Mesenchymal stem cell (in vitro differentiated cells and primary cell): ENCODE measurements around the gene FGD6.

Source experiments
- DNase-seq: peaks from one replicate; pipeline ENCODE4 v3.0.0-alpha.2; 2013
- H2AFZ ChIP-seq: one replicate; pipeline ENCODE4 v1.6.1; 2013; ENCODE audit warnings: low read depth, mild to moderate bottlenecking, control low read depth, inconsistent platforms, low read length, moderate library complexity
- H2AK5ac ChIP-seq: 2 replicates; pipeline ENCODE4 v1.6.1; 2013; ENCODE audit warnings: low read length, moderate library complexity, mild to moderate bottlenecking, inconsistent platforms; ENCODE audit not compliant: severe bottlenecking
- H2BK120ac ChIP-seq: one replicate; pipeline ENCODE4 v1.6.1; 2013; ENCODE audit warnings: low read depth, mild to moderate bottlenecking, inconsistent platforms, low read length, moderate library complexity
- H2BK12ac ChIP-seq, 2 experiments: one replicate each; pipeline ENCODE4 v1.6.1; 2013; ENCODE audit warnings: inconsistent platforms in 2 of 2, low read length in 2 of 2, mild to moderate bottlenecking in 2 of 2, moderate library complexity in 2 of 2, control low read depth in 1 of 2
- H2BK15ac ChIP-seq: one replicate; pipeline ENCODE4 v1.6.1; 2013; ENCODE audit warnings: mild to moderate bottlenecking, low read depth, inconsistent platforms; ENCODE audit not compliant: poor library complexity, severe bottlenecking
- H2BK5ac ChIP-seq: 2 replicates; pipeline ENCODE4 v1.6.1; 2013; ENCODE audit warnings: low read depth, mild to moderate bottlenecking, low read length, control low read depth, inconsistent platforms; ENCODE audit not compliant: poor library complexity, severe bottlenecking
- H3K14ac ChIP-seq, 2 experiments: one replicate each; pipeline ENCODE4 v1.6.1; 2013; ENCODE audit warnings: inconsistent platforms in 2 of 2, low read length in 2 of 2, control low read depth in 1 of 2, mild to moderate bottlenecking in 1 of 2, moderate library complexity in 1 of 2
- H3K18ac ChIP-seq, 2 experiments: one replicate each; pipeline ENCODE4 v1.6.1; 2013; ENCODE audit warnings: inconsistent platforms in 2 of 2, low read length in 2 of 2, control low read depth in 1 of 2, low read depth in 1 of 2, mild to moderate bottlenecking in 1 of 2
- H3K23ac ChIP-seq, 2 experiments: one replicate each; pipeline ENCODE4 v1.6.1; 2013; ENCODE audit warnings: inconsistent platforms in 2 of 2, low read length in 2 of 2, mild to moderate bottlenecking in 2 of 2, moderate library complexity in 2 of 2, control low read depth in 1 of 2
- H3K27ac ChIP-seq: 2 replicates; pipeline ENCODE4 v1.5.1; 2013; ENCODE audit warnings: mild to moderate bottlenecking, moderate library complexity, low read length, control low read depth, inconsistent platforms; ENCODE audit not compliant: poor library complexity, severe bottlenecking
- H3K27me3 ChIP-seq, 2 experiments: 2 replicates each; pipeline versions ENCODE4 v1.6.1 to v1.7.0; 2013; ENCODE audit warnings: low read length in 2 of 2, mild to moderate bottlenecking in 2 of 2, moderate library complexity in 2 of 2, control low read depth in 1 of 2, inconsistent platforms in 1 of 2; ENCODE audit not compliant: control insufficient read depth in 1 of 2, insufficient read depth in 1 of 2
- H3K36me3 ChIP-seq, 2 experiments: 2 replicates each; pipeline versions ENCODE4 v1.6.1 to v1.7.0; 2013; ENCODE audit warnings: low read length in 2 of 2, control low read depth in 1 of 2, inconsistent platforms in 1 of 2, low read depth in 1 of 2, mild to moderate bottlenecking in 1 of 2; ENCODE audit not compliant: insufficient read depth in 2 of 2, control insufficient read depth in 1 of 2
- H3K4ac ChIP-seq, 2 experiments: one replicate each; pipeline ENCODE4 v1.6.1; 2013; ENCODE audit warnings: inconsistent platforms in 2 of 2, low read length in 2 of 2, mild to moderate bottlenecking in 2 of 2, moderate library complexity in 2 of 2, control low read depth in 1 of 2, low read depth in 1 of 2
- H3K4me1 ChIP-seq: 2 replicates; pipeline ENCODE4 v1.6.1; 2013; ENCODE audit warnings: low read depth, low read length, control low read depth; ENCODE audit not compliant: control insufficient read depth, insufficient read depth
- H3K4me2 ChIP-seq: 2 replicates; pipeline ENCODE4 v1.6.1; 2013; ENCODE audit warnings: low read length, mild to moderate bottlenecking, inconsistent platforms; ENCODE audit not compliant: poor library complexity, severe bottlenecking
- H3K4me3 ChIP-seq, 2 experiments: 2 replicates each; pipeline versions ENCODE4 v1.5.1 to v1.7.0; 2013; ENCODE audit warnings: low read length in 2 of 2, mild to moderate bottlenecking in 2 of 2, control low read depth in 1 of 2, low read depth in 1 of 2; ENCODE audit not compliant: insufficient read depth in 1 of 2
- H3K79me1 ChIP-seq: replicated peaks from 2 replicates; pipeline ENCODE4 v1.6.1; 2013; ENCODE audit warnings: mild to moderate bottlenecking, control low read depth, low read length, inconsistent platforms; ENCODE audit not compliant: poor library complexity, severe bottlenecking
- H3K9ac ChIP-seq: 2 replicates; pipeline ENCODE4 v1.7.0; 2013; ENCODE audit warnings: mild to moderate bottlenecking, low read length, moderate library complexity
- H3K9me3 ChIP-seq: 2 replicates; pipeline ENCODE4 v1.7.0; 2013; ENCODE audit warnings: mild to moderate bottlenecking, low read length; ENCODE audit not compliant: control insufficient read depth
- H4K8ac ChIP-seq: one replicate; pipeline ENCODE4 v1.6.1; 2013; ENCODE audit warnings: inconsistent platforms, mild to moderate bottlenecking, low read length, moderate library complexity
- H4K91ac ChIP-seq: one replicate; pipeline ENCODE4 v1.6.1; 2013; ENCODE audit warnings: mild to moderate bottlenecking, low read length, inconsistent platforms
- WGBS: methylation state at CpG from one replicate; pipeline ENCODE4 v1.1.7; 2013; ENCODE audit warnings: mixed read lengths; 5-methylcytosine and 5-hydroxymethylcytosine counted together

The FGD6 gene

GRCh38 chr12:95034750-95035149 is 182.5 kb downstream of the FGD6 start:
- Histone ChIP-seq H2AFZ (no peak overlapping the region), H3K4me1 (no peaks in the 10 kb centered on the region), H3K4ac (no peak overlapping the region), H3K27ac (no peak overlapping the region), H3K14ac (no peak overlapping the region), H3K27me3 (no peaks in the 10 kb centered on the region), H3K36me3 (peaks cover 11 to 80% of the 10 kb centered on the region in 2 experiments), H2BK120ac (no peak overlapping the region), H2BK15ac (no peak overlapping the region), H2BK5ac (no peak overlapping the region), H4K91ac (no peak overlapping the region), H3K23ac (no peak overlapping the region), H3K4me2 (no peak overlapping the region), H3K79me1 (peaks cover 7% of the 10 kb centered on the region), H2AK5ac (no peak overlapping the region), H2BK12ac (no peak overlapping the region), H3K9ac (no peak overlapping the region), H3K4me3 (no peak overlapping the region), H3K18ac (no peak overlapping the region), H4K8ac (no peak overlapping the region), H3K9me3 (no peaks in the 10 kb centered on the region)
- no CpG with 5 or more reads among the region's 1 CpG for WGBS
- no peak for DNase-seq
